ENCODE results near the gene IFRD2.
A peak's percentile ranks its signal among the peaks of the same experiment; 100 is the strongest.

Gene IFRD2

GRCh38 chr3:50292159-50293078 lies at the start of gene IFRD2:
TSS of gene IFRD2 (minus strand) at chr3:50292429. CDS start at chr3:50292274, 155 bp downstream.
- DNase-seq (ENCODE audit: low read depth, low spot score): peak; percentile 92

- no peak for DNase-seq (ENCODE audit: low read depth, low spot score)
Observed at GRCh38 chr3:50341537-50341936, 49.3 kb upstream of the IFRD2 start.

- no peak for DNase-seq (ENCODE audit: low read depth, low spot score)
Observed at GRCh38 chr3:50340448-50341329, 48.5 kb upstream of the IFRD2 start, which contains the start of gene RASSF1. TSS of gene RASSF1 (minus strand) at chr3:50340836. CDS start at chr3:50340805, 31 bp downstream.

- DNase-seq (ENCODE audit: low read depth, low spot score): no peak
Observed at GRCh38 chr3:50340147-50340447, 47.9 kb upstream of the IFRD2 start.

- no peak for DNase-seq (ENCODE audit: low read depth, low spot score)
Observed at GRCh38 chr3:50339485-50340146, 47.4 kb upstream of the IFRD2 start.

GRCh38 chr3:50338965-50339364 lies 46.7 kb upstream of the IFRD2 start:
- no peak for DNase-seq (ENCODE audit: low read depth, low spot score)

GRCh38 chr3:50337175-50337861 lies 45.1 kb upstream of the IFRD2 start:
- DNase-seq (ENCODE audit: low read depth, low spot score): peak; percentile 97

GRCh38 chr3:50336452-50337174 lies 44.4 kb upstream of the IFRD2 start:
- no peak for DNase-seq (ENCODE audit: low read depth, low spot score)

GRCh38 chr3:50334339-50335075 lies 42.3 kb upstream of the IFRD2 start:
- DNase-seq (ENCODE audit: low read depth, low spot score): no peak

- DNase-seq (ENCODE audit: low read depth, low spot score): no peak
Observed at GRCh38 chr3:50333744-50334328, 41.6 kb upstream of the IFRD2 start.

GRCh38 chr3:50331364-50331907 lies 39.2 kb upstream of the IFRD2 start:
- no peak for DNase-seq (ENCODE audit: low read depth, low spot score)

GRCh38 chr3:50330330-50330729 lies 38.1 kb upstream of the IFRD2 start:
- DNase-seq (ENCODE audit: low read depth, low spot score): no peak

GRCh38 chr3:50327943-50328691 lies 35.9 kb upstream of the IFRD2 start, which contains the start of gene TUSC2:
TSS of gene TUSC2 (minus strand) at chr3:50328223. CDS start at chr3:50328099, 124 bp downstream.
- DNase-seq (ENCODE audit: low read depth, low spot score): peak; percentile 85

GRCh38 chr3:50327129-50327528 lies 34.9 kb upstream of the IFRD2 start:
- no peak for DNase-seq (ENCODE audit: low read depth, low spot score)

- DNase-seq (ENCODE audit: low read depth, low spot score): no peak
Observed at GRCh38 chr3:50326182-50326541, 33.9 kb upstream of the IFRD2 start.

GRCh38 chr3:50325497-50326181 lies 33.4 kb upstream of the IFRD2 start:
- no peak for DNase-seq (ENCODE audit: low read depth, low spot score)

GRCh38 chr3:50325113-50325480 lies 32.9 kb upstream of the IFRD2 start:
- no peak for DNase-seq (ENCODE audit: low read depth, low spot score)

All from brain pericyte (primary cell).